NCI-H226 (cell line): Measurements from ENCODE around the gene CYP4A11.
"Not testable (repeated sequence)": the region's sequence is repeated elsewhere in the genome, so short reads cannot be mapped to it uniquely, and the experiment has no call there.

Experiments
- DNase-seq: peaks from one replicate; pipeline ENCODE4 v3.0.0-alpha.2; 2015

The CYP4A11 gene

GRCh38 chr1:46903481-46903880, 37.8 kb downstream of the CYP4A11 start:
- no peak for DNase-seq

- no peak for DNase-seq
Observed at GRCh38 chr1:46900401-46900800, 40.9 kb downstream of the CYP4A11 start.

GRCh38 chr1:46881656-46882055, 59.6 kb downstream of the CYP4A11 start:
- not testable (repeated sequence) for DNase-seq
